Peyer's patch (tissue), 4 donors: ENCODE results near the gene HTRA2.

Source experiments
- CTCF ChIP-seq, 6 experiments: fragments of 450-650 bp in 4 of 6; fragments of 200-600 bp in 2 of 6; sonication (generic) in 1 of 6; IDR thresholded peaks; one replicate each; pipeline ENCODE4 v1.5.1; 2017 to 2019; ENCODE audit warnings: antibody characterized with exemption in 6 of 6, mild to moderate bottlenecking in 3 of 6, moderate library complexity in 1 of 6
- POLR2A ChIP-seq, 2 donors: fragments of 450-650 bp; IDR thresholded peaks; one replicate each; pipeline ENCODE4 v1.5.1; 2017; ENCODE audit warnings: antibody characterized with exemption in 2 of 2, mild to moderate bottlenecking in 2 of 2, moderate library complexity in 2 of 2

GRCh38 chr2:74571058-74571457, 41.3 kb downstream of the HTRA2 start:
- TF ChIP-seq CTCF (IDR thresholded peaks at IDR 0.05) (no peak), POLR2A (IDR thresholded peaks at IDR 0.05) (no peak)
